ENCODE data around the gene G3BP2.

G3BP2 gene

DNA sequence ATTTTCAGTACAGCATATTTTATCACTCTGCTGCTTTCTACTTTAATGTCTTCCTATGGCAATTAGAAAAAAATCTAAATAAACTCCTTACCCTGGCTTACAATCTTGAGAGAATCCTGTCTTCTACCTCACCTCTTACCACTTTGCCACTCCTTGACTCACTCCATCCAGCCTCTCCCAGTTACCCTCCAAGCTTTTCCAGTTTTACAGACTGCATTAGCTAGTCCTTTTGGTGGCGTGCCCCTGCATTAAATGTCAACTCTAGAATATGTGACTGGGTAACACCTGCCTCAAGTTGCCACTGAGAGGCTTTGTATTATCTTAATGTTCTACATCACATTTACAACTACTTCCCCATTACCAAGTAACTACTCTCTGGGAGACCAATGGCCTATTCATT lies 35.4 kb downstream of the G3BP2 start:
- no peak for DNase-seq (ENCODE audit: low spot score)

DNA sequence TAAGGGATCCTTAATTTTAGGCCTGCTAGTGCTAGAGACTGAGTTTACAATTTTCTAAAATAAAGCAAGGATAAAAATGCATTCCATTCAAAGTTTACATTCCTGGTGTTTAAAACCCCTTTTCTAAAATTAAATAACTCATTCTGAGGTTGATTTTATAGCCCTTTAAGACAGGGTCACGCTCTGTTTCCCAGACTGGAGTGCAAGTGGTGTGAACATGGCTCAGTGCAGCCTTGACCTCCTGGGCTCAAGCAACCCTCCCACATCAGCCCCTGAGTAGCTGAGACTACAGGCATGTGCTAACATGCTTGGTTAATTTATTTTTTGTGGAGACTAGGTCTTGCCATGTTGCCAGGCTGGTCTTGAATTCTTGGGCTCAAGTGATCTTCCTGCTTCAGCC lies 36.0 kb downstream of the G3BP2 start:
- DNase-seq (ENCODE audit: low spot score) = no peak

DNA sequence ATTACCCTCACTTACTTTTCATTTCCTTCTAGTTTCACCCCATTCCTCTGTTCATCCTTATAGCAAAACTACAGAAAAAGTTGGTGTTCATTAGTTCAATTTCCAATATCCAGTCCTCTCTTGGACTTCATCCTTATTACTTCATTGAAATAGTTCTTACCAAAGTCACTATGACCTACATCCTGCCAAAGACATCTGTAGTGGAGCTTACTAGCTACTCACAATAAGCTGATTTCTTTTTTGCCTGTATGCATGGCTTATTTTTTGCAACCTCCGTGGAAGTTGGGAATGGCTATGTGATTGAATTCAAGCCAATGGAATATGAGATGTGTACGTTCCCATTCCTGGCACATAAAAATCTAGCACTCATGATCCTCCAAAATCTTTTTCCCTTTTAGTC lies 38.3 kb downstream of the G3BP2 start:
- DNase-seq (ENCODE audit: low spot score) = no peak

DNA sequence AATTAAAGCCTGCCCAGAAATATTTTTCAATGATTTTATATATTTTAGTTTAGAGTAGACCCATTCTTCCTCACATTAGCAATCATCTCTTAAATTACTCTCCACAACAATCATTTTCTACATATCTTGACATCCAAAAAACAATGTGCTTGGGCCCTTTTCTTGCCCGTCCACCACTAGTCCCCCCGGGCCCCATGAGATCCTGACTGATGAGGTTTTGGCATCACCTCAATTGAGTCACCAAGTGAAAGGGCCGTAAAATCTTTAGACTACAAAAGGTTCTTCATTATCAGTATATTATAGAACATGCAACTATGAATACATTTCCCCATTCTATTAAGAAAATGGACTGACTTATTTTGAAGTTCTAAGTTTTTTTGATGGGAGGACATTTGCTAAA lies 38.9 kb downstream of the G3BP2 start:
- no peak for DNase-seq (ENCODE audit: low spot score)

DNA sequence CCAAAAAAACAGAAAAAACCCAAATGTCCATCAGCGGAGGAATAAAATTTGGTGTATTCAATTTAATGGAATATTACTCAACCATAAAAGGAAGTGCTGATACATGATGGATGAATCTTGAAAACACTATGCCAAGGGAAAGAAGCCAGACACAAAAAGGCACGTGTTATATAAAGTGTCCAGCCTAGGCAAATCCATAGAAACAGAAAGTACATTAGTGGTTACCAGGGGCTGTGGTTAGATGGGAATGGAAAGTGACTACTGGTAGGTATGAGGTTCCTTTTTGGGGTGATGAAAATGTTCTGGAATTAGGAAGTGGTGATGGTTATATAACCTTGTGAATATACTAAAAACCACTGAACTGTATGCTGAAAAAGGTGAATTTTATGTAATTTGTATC lies 39.4 kb downstream of the G3BP2 start:
- DNase-seq (ENCODE audit: low spot score) = peak; percentile 8

DNA sequence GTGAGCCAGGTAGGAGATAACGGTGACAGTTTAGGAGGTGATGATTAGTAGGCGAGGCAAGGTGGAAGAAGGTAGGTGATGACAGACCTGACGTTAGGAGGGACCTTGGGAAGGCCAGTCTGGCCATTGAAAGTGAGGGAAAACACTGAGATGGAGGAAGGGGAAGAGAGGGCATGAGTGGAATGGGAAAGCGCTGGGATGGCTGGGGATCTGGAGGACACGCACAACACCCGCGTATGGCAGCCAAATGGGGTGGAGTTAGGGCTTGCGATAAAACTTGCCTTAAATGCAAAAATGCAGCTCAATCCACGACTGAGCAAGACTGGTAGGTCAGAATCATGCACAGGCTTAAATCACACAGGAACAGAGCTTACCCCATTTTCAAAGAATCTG lies 42.3 kb downstream of the G3BP2 start:
- DNase-seq (ENCODE audit: low spot score) = no peak

DNA sequence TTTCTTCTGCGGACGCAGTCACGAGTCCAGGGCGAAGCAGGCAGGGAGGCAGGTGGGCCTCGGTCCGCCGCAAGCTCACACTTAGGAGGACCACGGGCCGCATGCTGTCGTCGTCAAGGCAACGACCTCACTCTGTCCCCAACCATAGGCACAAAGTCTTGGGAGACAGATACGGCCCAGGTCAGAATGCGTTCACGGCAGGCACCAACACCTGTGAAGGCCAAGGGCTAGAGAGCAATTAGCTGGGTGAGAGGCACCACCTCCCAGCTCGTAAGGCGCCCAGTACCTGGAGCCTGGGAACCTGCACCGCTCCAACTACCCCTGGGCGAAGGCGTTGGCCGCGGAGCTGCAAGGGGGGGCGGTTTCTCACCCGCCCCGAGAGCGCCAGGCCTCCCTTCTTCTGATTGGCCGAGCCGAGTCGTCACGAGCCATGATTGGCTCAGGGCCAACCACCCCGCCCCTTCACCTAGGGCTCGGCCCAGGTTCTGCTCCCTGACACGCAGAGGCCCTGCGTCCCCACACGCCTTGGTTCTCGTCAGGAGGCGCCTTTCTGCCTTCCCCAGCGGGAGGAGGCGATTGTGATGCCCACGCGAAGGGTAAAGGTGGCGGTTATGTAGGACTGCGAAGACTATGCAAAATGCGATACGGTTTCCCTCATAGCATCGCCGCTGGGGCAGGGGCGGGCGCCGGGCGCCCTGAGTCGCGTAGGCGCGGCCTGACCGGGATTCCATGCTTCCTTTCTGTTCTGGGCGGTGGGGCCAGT lies 42.9 kb downstream of the G3BP2 start, which contains the start of gene CDKL2:
Gene CDKL2 (minus strand): TSS at position 355 of the 763 bp plus-strand sequence. CDS start 4,540 bp downstream, outside the sequence.
- DNase-seq (ENCODE audit: low spot score) = peak; percentile 83

DNA sequence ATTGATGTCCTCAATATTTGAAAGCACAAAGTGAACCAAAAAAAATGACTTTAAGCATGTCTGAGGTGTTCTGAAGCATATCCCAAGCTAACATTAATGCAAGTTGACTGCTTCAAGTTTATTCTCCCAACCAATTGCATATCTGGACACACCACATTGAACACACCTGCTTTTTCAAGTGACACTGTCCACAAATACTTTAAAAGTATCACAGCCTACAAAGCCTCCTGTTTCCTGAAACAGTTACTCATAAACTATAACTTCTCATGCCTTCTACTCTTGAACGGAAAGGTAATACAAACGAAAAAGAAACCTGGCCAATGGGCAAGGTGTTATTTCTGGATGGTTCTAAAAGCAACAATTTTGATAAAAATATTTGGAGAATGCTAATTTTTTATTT lies 44.0 kb downstream of the G3BP2 start:
- DNase-seq (ENCODE audit: low spot score) = no peak

DNA sequence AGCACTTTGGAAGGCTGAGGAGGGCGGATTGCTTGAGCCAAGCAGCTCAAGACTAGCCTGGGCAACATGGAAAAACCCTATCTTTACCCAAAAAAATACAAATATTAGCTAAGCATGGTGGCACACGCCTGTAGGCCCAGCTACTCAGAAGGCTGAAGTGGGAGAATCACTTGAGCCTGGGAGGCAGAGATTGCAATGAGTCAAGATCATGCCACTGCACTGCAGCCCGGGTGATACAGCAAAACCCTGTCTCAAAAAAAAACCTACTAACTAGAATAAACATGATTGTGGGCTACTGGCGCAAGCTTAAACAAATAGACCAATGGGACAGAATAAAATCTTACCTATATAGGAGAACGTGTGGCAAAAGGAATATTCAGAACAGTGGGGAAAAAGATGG lies 50.2 kb downstream of the G3BP2 start:
- DNase-seq (ENCODE audit: low spot score) = no peak

DNA sequence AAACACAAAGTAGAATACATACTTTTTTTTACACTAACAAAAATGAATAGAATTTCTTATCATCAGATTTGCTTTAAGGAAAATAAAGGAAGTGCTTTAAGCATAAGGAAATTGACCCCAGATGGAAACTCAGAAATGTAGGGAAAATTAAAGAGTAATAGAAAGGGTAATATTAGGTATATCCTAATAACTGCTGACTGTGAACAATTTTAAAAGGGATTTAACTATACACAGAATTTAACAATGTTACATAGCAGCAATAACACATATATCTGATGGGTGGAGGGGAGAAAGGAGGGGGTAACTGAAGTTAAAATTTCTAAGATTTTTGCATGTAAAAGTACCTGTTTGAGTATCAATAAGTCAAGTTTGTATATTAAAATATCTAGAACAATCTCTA lies 51.5 kb downstream of the G3BP2 start:
- no peak for DNase-seq (ENCODE audit: low spot score)

DNA sequence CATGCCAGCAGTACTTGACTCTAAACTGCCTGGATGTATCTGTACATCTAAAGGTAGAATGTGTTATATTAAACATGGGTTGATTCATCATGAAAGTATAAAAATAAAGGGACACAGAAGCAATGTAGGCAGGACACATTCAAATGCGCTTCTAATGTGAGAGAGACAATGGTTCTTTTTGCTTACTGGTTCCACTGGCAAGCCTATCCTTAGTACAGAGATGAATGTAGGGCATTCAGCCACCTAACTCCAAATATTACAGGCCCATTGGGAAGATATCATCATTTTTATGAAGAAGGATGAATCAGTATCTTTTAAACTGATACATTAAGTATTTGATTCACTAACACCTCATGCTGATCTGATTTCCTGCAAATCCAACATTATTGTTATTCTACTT lies 60.9 kb downstream of the G3BP2 start:
- no peak for DNase-seq (ENCODE audit: low spot score)

DNA sequence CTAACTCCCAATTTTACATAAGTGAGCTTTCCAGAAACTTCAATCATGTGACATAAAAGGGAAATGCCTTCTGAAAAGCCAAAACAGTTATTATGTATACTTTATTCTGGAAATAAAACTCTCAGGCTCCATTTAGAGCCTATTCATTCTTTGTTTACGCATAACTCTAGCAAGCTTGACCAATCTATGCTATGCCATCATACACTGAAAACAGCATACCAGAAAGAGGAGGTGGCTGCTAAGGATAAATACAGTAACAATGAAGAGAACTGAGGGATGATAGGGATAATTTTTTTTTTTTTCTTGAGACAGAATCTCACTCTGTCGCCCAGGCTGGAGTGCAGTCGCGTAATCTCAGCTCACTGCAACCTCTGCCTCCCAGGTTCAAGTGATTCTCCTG lies 67.3 kb downstream of the G3BP2 start:
- DNase-seq (ENCODE audit: low spot score) = no peak

DNA sequence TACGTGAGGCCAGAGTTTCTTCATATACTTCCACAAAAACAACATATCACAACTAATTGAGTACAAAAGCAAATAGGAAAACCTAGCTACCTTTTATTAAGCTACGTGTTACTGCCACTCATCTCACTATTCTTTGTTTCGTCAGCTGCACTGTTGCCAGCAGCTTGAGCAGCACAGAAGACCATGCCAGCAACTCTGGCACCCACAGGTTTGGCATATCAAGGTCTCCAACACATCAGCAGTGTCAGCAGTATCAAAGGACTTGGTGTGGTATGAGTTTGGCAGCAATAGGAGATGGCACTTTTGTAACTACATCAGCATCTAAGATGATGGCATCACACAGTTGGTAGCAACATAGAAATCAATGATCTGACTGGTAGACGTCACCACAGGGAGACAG lies 73.6 kb downstream of the G3BP2 start:
- no peak for DNase-seq (ENCODE audit: low spot score)

DNA sequence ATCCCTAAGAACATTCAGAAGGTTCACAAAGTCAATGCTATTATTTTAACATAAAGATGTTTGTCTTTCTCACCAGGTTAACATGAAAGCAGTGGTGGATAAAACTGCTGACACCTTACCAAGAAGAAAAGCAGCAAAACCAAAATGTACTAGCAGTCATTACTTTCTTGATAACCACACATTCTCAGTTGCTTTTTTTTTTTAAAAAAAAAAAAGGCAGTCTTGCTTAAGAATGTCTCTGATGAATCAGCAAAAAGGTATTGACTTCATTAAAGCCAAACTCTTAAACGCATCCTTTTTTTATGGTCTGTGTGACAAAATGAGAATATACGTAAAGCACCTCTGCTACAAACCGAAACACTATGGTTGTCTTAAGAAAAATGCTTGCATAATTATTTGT lies 74.8 kb downstream of the G3BP2 start:
- no peak for DNase-seq (ENCODE audit: low spot score)

DNA sequence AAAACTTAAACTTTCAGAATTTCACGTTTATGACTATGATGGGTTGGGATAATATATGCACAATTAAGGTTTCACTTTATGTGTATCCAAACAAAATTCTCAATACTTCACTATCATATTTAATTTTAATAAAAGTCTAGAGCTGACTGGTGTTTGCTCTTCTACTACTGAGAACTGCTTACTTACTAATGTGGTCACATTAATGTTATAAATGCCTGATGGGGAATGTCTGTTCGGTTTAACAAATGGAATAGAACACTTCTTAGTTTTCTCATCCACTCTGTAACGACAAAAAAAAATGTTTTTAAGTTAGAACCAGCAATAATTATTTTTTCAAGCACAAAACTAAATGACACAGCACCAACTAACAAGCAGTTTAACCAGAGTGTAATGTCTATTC lies 77.2 kb downstream of the G3BP2 start:
- DNase-seq (ENCODE audit: low spot score) = no peak

DNA sequence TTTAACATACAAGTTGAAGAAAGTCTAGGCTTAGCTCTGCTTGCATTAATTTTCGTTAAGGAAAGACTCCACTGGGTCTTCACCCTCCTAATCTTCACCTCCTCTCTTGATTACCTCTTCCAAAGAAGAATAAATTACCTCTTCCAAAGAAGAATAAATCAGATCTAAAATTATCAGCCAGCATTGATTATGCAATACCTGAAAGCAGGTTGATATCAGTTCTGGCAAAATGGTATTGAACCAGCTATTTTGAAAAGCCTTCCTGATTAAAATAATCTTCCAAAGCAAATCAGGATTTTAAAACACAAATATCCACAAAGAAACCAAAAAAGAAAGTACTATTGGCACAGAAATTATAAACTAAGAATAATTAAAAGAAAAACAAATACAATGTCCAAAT lies 79.8 kb downstream of the G3BP2 start:
- no peak for DNase-seq (ENCODE audit: low spot score)
